NT2/D1 (cell line): ENCODE results near the gene TBX1.

ENCODE experiments used
- SUZ12 ChIP-seq: IDR thresholded peaks from 2 replicates; pipeline ENCODE4 v1.6.1; 2011; ENCODE audit not compliant: insufficient read length, insufficient read depth; ENCODE audit errors: extremely low read depth
- ZNF274 ChIP-seq: IDR thresholded peaks from 2 replicates; pipeline ENCODE4 v1.6.1; 2011; ENCODE audit warnings: mild to moderate bottlenecking, low read depth, low read length

DNA sequence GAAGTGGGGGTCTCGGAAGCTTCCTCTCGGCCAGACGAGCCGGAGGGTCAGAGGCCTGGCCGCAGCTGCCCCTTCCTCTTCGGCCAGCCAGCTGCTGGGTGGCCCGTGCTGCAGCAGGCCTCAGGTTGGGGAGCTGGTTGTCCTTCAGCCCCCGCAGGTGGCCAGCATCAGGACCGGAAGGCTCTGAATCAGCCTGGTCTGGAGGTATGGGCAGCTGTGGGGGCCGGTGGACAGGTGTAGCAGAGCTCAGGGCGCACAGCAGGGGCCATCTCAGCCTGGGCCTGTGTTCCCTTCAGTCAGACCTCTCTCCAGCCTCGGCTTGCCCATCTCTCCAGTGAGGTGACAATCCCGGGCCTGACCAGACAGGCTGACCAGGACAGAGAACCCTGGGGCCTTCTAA lies 13.9 kb upstream of the TBX1 start:
- TF ChIP-seq SUZ12 (no peak), ZNF274 (no peak)
